Measurements from ENCODE around the gene TIAL1.

Gene TIAL1

DNA sequence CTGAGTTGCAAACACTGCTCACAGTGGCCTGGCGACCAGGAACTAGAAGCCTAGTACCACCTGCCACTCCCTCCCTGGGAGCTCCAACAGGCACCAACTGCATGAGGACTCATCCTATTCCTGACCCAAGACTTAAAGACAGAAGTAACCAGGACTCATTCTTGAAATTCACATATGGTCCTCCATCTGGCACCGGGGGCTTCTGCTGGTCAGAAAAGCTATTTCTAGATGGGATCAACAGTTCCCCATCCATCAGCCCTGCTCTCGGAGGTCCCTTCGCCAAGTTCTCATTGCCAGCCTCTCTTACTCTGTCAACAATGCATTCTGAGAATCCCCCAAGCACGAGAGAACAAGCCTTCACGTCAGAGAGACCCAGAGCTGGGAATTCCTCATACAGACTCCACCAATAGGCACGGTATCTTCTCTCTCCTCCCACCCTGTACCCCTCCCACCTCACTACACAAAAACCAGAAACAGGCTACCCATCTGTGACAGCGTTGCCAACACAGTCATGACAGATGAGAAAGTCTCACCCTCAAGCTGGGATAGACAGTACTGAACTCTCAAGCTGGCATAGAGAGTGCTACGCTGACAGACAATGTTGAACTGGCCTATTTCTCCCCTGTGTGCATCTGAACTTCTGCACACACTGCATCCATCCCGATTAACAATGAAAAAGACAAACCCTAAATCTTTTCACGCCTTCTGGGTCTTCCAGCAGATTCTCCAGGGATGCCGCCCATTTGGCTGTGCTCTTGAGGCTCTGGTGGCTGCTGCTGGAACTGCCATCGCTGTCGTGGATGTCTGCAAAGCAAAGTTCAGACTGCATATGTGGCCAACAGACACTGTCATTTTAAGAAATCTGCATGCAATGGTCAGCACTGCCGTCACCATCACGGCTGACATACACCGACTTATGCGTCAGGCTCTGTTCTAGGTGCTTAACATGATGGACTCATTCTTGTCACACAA, 69.9 kb downstream of the TIAL1 start:
- peak; percentile 38 for DNase-seq

DNA sequence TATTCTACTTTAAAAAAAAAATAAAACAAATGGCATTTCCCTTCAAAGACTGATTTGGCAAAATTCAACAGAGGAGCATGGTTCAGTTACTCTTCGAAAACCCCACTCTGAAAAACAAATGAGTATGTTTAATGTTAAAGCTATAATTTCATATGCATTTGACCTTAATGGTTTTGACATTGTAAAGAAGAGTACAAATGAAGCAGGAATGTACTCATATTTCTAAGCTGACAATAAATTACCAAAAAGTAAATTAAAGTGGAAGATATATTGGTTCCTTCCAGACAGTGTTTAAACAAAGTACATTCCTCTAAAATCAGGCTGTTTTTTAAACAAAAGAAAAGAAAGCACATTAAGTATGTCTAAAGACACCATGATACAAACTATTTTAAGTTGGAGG, 70.6 kb downstream of the TIAL1 start:
- no peak for DNase-seq

DNA sequence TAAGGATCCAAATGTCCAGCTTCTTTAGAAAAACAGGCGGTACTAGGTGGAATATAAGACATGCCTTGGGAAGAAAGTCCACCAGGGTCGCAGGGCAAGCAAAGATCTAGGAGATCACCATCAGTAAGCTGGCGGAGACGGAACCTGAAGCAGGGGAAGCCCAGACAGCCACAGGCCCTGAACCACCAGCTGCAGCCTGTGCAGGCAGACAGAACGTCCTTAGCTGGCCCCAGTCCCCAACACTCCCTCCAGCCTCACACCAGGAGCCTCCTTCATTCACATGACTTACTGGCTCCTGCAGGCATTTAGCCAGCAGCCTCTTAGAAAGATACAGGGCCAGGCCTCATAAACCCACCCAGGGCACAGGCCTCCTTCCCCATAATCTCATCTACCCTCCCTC, 71.6 kb downstream of the TIAL1 start:
- no peak for DNase-seq

DNA sequence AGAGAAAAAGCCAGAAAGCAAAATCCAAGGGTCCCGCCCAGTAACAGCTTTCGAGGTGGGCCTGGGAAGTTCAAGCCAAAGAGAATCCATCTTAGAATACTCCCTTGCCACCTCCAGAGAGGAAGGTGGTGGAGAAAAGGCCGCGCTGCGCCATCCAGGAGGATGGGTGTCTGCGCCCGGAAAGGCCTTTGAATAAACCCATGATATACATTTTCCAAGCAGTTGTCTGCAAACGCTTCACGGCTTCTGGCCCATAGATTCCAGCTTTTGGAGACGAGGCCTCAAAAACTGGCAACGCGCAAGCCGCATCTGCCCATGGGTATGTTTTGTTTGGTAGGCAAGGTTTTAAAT, 72.1 kb downstream of the TIAL1 start:
- no peak for DNase-seq

DNA sequence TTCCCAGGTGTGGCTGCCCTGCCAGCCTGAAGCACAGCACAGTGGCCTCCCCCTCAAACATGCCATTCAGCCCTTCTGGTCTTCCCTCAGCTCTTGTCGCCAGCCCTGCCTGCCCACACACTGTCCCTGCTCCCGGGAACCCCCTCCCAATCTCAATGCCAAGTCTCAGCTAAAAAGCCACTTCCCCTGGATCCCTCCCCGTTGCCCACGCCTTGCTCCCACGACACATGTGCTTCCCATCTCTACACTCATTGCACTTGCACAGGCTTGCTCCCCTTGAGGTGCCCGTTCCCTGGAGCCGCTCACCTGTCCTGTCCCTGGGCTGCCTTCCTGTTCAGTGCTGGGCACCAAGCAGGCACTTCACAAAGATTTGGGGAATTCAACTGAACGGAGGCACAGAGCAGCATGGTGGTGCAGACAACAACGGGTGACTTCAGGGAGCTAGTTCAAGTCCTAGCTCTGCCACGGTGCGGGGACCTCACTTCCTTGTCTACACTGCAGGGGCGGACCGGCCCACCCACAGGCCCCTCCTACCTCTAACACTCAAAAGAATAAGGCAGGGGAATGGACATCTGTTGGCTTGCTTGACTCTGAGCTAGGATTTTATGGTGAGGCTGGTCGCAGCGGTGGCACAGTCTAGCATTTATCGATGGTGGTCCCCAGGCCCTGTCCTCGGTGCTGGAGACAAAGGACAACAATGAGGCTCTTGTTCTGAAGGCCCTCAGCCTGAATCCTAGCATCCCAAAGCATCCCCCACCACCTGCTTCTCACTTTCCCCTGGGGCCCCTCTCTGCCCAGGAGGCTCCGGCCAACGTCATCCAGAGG, 72.7 kb downstream of the TIAL1 start:
- no peak for DNase-seq
